DMS53 (cell line): ENCODE measurements around the gene RIMS1.
"Not testable (repeated sequence)": the region's sequence is repeated elsewhere in the genome, so short reads cannot be mapped to it uniquely, and the experiment has no call there.

ENCODE experiments used
- DNase-seq: peaks from one replicate; lab custom pipeline; 2025; lab: John Stamatoyannopoulos, UW

RIMS1 gene

GRCh38 chr6:72328775-72329174 lies 442.4 kb downstream of the RIMS1 start:
- no peak for DNase-seq

- DNase-seq = not testable (repeated sequence)
Measured at GRCh38 chr6:72335203-72335602, 448.9 kb downstream of the RIMS1 start.

GRCh38 chr6:72348926-72349325 lies 462.6 kb downstream of the RIMS1 start:
- no peak for DNase-seq

- no peak for DNase-seq
Measured at GRCh38 chr6:72350296-72350881, 464.0 kb downstream of the RIMS1 start.

GRCh38 chr6:72363844-72364740 lies 477.7 kb downstream of the RIMS1 start:
- peak; percentile 37 for DNase-seq

GRCh38 chr6:72365773-72366172 lies 479.4 kb downstream of the RIMS1 start:
- DNase-seq = no peak

- no peak for DNase-seq
Measured at GRCh38 chr6:72367439-72367838, 481.1 kb downstream of the RIMS1 start.

- DNase-seq = no peak
Measured at GRCh38 chr6:72371473-72371872, 485.1 kb downstream of the RIMS1 start.

- no peak for DNase-seq
Measured at GRCh38 chr6:72374172-72374571, 487.8 kb downstream of the RIMS1 start.

GRCh38 chr6:72374857-72375256 lies 488.5 kb downstream of the RIMS1 start:
- peak; percentile 79 for DNase-seq

- DNase-seq = no peak
Measured at GRCh38 chr6:72376736-72377135, 490.4 kb downstream of the RIMS1 start.

- DNase-seq = no peak
Measured at GRCh38 chr6:72381076-72381475, 494.7 kb downstream of the RIMS1 start.

GRCh38 chr6:72382602-72383529 lies 496.5 kb downstream of the RIMS1 start:
- no peak for DNase-seq

GRCh38 chr6:72386324-72386723 lies 500.0 kb downstream of the RIMS1 start:
- DNase-seq = no peak

GRCh38 chr6:72389698-72390097 lies 503.3 kb downstream of the RIMS1 start:
- no peak for DNase-seq

- no peak for DNase-seq
Measured at GRCh38 chr6:72390548-72390947, 504.2 kb downstream of the RIMS1 start.

GRCh38 chr6:72401865-72402264 lies 515.5 kb downstream of the RIMS1 start:
- peak; percentile 61 for DNase-seq

- DNase-seq = no peak
Measured at GRCh38 chr6:72403413-72403812, 517.1 kb downstream of the RIMS1 start.

- no peak for DNase-seq
Measured at GRCh38 chr6:72406517-72406916, 520.2 kb downstream of the RIMS1 start.

GRCh38 chr6:72410769-72411168 lies 524.4 kb downstream of the RIMS1 start:
- DNase-seq = no peak

GRCh38 chr6:72411872-72412708 lies 525.7 kb downstream of the RIMS1 start:
- peak; percentile 87 for DNase-seq

GRCh38 chr6:72412709-72413044 lies 526.3 kb downstream of the RIMS1 start:
- DNase-seq = no peak
